ENCODE results near the gene OPCML. TPM values are rescaled to one million over a fixed set of nuclear protein-coding genes. Genes with fewer than 3 reads are reported as not detected.
"Not testable (repeated sequence)": the region's sequence is repeated elsewhere in the genome, so short reads cannot be mapped to it uniquely, and the experiment has no call there.

The OPCML gene
- total RNA-seq, 1 experiment from 2014 or later: not detected

DNA sequence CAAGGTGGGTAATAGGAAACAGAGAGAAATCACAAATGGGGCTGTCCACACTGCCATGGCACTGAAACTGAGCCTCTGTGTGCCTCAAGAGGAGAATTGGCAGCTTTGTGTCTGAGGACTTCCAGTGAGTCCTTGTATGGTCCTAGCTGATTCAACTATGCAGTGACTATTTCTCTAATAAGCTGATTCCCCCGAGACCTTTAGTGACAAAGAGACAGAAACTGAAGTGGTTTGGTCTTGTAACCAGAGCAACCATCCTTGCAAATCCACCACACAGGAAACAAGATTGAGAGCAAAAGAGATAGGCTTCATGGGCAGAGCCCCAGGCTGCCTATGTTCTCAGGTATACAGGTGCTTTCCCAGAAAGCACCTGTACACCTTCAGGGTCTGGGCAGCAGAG, 1123.4 kb downstream of the OPCML start:
- in situ Hi-C loops (cut with HindIII; ENCODE audit: low pct_unique_long_range_greater_than_20kb, low sequenced_read_pairs): no loop called here

GRCh38 chr11:132405728-132406127, 1126.6 kb downstream of the OPCML start:
- in situ Hi-C loops (cut with HindIII; ENCODE audit: low pct_unique_long_range_greater_than_20kb, low sequenced_read_pairs): no loop called here
- DNase-seq (ENCODE audit: low read depth, low spot score): no peak

More for the DNA sequence above, 1123.4 kb downstream of the OPCML start:
- no peak for DNase-seq (ENCODE audit: low read depth, low spot score)

GRCh38 chr11:132402071-132402684, 1130.1 kb downstream of the OPCML start:
- peak; percentile 32 for DNase-seq (ENCODE audit: low read depth, low spot score)

DNA sequence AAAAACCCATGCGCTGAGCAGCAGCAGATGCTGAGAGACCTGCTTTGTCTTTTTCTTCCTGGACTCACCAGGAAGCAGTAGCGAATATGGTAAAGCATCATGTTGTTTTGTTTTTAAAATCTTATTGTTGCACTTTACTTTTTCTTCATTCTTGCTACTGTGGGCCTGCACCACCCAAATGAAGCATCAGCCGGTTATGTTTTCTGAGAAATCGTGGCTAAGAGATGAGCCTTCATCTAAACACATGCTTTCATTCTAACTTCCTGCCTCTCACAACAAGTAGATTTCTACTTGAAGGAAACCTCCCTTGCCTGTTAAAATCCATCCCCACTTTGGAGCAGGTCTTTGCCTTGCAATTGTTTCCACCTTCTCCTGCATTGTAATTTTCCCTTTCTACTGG, 1136.0 kb downstream of the OPCML start:
- in situ Hi-C loops (cut with HindIII; ENCODE audit: low pct_unique_long_range_greater_than_20kb, low sequenced_read_pairs): no loop called here
- no peak for DNase-seq (ENCODE audit: low read depth, low spot score)

More at GRCh38 chr11:132402071-132402684, 1130.1 kb downstream of the OPCML start:
- in situ Hi-C loops (cut with HindIII; ENCODE audit: low pct_unique_long_range_greater_than_20kb, low sequenced_read_pairs): no loop called here

DNA sequence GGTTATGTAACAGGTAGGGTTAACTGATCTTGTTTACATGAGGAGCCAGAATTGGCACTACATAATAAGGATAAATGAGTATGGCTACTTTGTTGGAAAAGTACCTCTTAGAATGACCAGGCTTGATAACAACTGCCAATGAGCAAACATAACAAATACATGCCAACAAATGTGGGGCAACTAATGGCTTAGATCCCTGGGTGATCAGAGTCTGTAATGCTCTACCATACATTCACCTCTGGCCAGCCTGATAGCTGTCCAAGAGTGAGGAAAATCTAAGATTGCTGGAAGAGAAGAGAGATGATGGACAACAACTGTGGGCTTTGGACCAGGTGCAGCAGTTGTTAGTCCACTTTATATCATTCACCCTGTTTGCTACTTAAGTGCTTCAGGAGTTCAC, 1136.9 kb downstream of the OPCML start:
- in situ Hi-C loops (cut with HindIII; ENCODE audit: low pct_unique_long_range_greater_than_20kb, low sequenced_read_pairs): no loop called here
- no peak for DNase-seq (ENCODE audit: low read depth, low spot score)

- in situ Hi-C loops (cut with HindIII; ENCODE audit: low pct_unique_long_range_greater_than_20kb, low sequenced_read_pairs): no loop called here
- no peak for DNase-seq (ENCODE audit: low read depth, low spot score)
Measured at GRCh38 chr11:132379540-132379939, 1152.8 kb downstream of the OPCML start.

- no peak for DNase-seq (ENCODE audit: low read depth, low spot score)
- in situ Hi-C loops (cut with HindIII; ENCODE audit: low pct_unique_long_range_greater_than_20kb, low sequenced_read_pairs): no loop called here
Measured at GRCh38 chr11:132373405-132374143, 1158.7 kb downstream of the OPCML start.

DNA sequence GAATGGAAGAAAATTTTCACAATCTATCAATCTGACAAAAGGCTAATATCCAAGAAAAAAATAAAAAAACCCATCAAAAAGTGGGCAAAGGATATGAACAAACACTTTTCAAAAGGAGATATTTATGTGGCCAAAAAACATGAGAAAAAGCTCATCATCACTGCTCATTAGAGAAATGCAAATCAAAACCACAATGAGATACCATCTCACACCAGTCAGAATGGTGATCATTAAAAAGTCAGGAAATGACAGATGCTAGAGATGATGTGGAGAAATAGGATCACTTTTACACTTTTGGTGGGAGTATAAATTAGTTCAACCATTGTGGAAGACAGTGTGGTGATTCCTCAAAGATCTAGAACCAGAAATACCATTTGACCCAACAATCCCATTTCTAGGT, 1162.2 kb downstream of the OPCML start:
- in situ Hi-C loops (cut with HindIII; ENCODE audit: low pct_unique_long_range_greater_than_20kb, low sequenced_read_pairs); DNase-seq (ENCODE audit: low read depth, low spot score): not testable (repeated sequence)

GRCh38 chr11:132367293-132367692, 1165.0 kb downstream of the OPCML start:
- in situ Hi-C loops (cut with HindIII; ENCODE audit: low pct_unique_long_range_greater_than_20kb, low sequenced_read_pairs): no loop called here
- DNase-seq (ENCODE audit: low read depth, low spot score): no peak

DNA sequence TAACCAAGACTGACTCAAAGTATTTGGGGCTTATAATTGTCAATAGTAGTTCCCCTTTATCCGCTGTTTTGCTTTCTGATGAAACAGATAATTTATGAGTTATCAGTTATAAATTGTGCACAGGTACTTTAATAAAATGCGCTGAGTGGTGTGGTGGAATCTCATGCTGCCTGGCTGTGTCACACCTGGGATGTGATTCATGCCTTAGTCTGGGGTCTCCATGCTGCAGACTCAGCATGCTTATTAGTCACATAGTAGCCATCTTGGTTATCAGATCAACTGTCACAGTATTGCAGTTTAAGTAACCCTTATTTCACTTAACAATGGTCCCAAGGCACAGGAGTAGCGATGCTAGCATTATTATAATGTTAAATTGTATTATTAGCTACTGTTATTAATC, 1166.7 kb downstream of the OPCML start:
- no peak for DNase-seq (ENCODE audit: low read depth, low spot score)
- in situ Hi-C loops (cut with HindIII; ENCODE audit: low pct_unique_long_range_greater_than_20kb, low sequenced_read_pairs): no loop called here

Small RNA genes lying within 50 kb of the gene (small RNA-seq; reads per million reads assigned to genes)
- 0 reads per million in 2 experiments for gene RF00026
